GM23248 (cell line): ENCODE data around the gene BICC1. TPM values are rescaled to one million over a fixed set of nuclear protein-coding genes. Genes with fewer than 3 reads are reported as not detected.

Experiments
- DNase-seq: peaks from one replicate; pipeline ENCODE4 v3.0.0-alpha.2; 2015
- H2AFZ ChIP-seq: fragments of 200-600 bp; sonication (generic); 2 replicates; pipeline ENCODE4 v1.6.1; 2016; ENCODE audit warnings: antibody characterized with exemption
- H3F3A ChIP-seq: fragments of 200-600 bp; sonication (generic); 2 replicates; pipeline ENCODE4 v1.6.1; 2016; ENCODE audit warnings: mild to moderate bottlenecking, antibody characterized with exemption, mixed run types; ENCODE audit not compliant: insufficient read depth
- H3K27ac ChIP-seq: fragments of 200-600 bp; sonication (generic); 2 replicates; pipeline ENCODE4 v1.5.1; 2016; ENCODE audit warnings: mild to moderate bottlenecking
- H3K27me3 ChIP-seq: fragments of 200-600 bp; sonication (generic); replicated peaks from 2 replicates; pipeline ENCODE4 v1.6.1; 2016; ENCODE audit warnings: mild to moderate bottlenecking; ENCODE audit not compliant: insufficient read depth
- H3K36me3 ChIP-seq: fragments of 200-600 bp; sonication (generic); 2 replicates; pipeline ENCODE4 v1.6.1; 2016; ENCODE audit warnings: low read depth, mild to moderate bottlenecking
- H3K4me1 ChIP-seq: fragments of 200-600 bp; sonication (generic); 2 replicates; pipeline ENCODE4 v1.6.1; 2016; ENCODE audit warnings: mild to moderate bottlenecking; ENCODE audit not compliant: insufficient read depth
- H3K4me2 ChIP-seq: fragments of 200-600 bp; sonication (generic); one replicate; pipeline ENCODE4 v1.6.1; 2016; ENCODE audit warnings: mild to moderate bottlenecking; ENCODE audit not compliant: unreplicated experiment
- H3K4me3 ChIP-seq: fragments of 200-600 bp; sonication (generic); 2 replicates; pipeline ENCODE4 v1.5.1; 2016; ENCODE audit warnings: mild to moderate bottlenecking
- H3K79me2 ChIP-seq: fragments of 200-600 bp; sonication (generic); 2 replicates; pipeline ENCODE4 v1.6.1; 2016; ENCODE audit warnings: mild to moderate bottlenecking; ENCODE audit not compliant: insufficient read depth
- H3K9ac ChIP-seq: fragments of 200-600 bp; sonication (generic); 2 replicates; pipeline ENCODE4 v1.6.1; 2016; ENCODE audit warnings: mild to moderate bottlenecking
- H3K9me2 ChIP-seq: fragments of 200-600 bp; sonication (generic); 2 replicates; pipeline ENCODE4 v1.6.1; 2016; ENCODE audit warnings: mixed run types, mild to moderate bottlenecking, moderate library complexity; ENCODE audit not compliant: insufficient read depth
- H3K9me3 ChIP-seq: fragments of 200-600 bp; sonication (generic); one replicate; pipeline ENCODE4 v1.6.1; 2017; ENCODE audit warnings: low read depth
- H4K20me1 ChIP-seq: fragments of 200-600 bp; sonication (generic); 2 replicates; pipeline ENCODE4 v1.6.0; 2016; ENCODE audit not compliant: insufficient read depth
- EZH2 ChIP-seq: fragments of 200-600 bp; sonication (generic); IDR thresholded peaks from 2 replicates; pipeline ENCODE4 v1.6.1; 2018; ENCODE audit warnings: antibody characterized with exemption, mild to moderate bottlenecking; ENCODE audit not compliant: insufficient read depth, poor library complexity, severe bottlenecking
- EZH2phosphoT487 ChIP-seq: fragments of 200-600 bp; sonication (generic); IDR thresholded peaks from 2 replicates; pipeline ENCODE4 v1.6.1; 2018; ENCODE audit warnings: antibody characterized with exemption, moderate library complexity, mild to moderate bottlenecking, low read depth; ENCODE audit not compliant: insufficient read depth
- WGBS, 2 experiments: methylation state at CpG; one replicate each; pipeline ENCODE4 v1.1.6; 2015 to 2017; ENCODE audit warnings: low lambda C conversion rate in 2 of 2, low coverage in 1 of 2; ENCODE audit errors: missing lambda C conversion rate in 2 of 2; 5-methylcytosine and 5-hydroxymethylcytosine counted together
- in situ Hi-C: fragments of 300-500 bp; cut with MboI; formaldehyde crosslinking; loops from 2 replicates; pipeline ENCODE4 v1.15.0; 2020
- polyA plus RNA-seq: library from polyadenylated mRNA; unstranded; fragments of >200 nt; fragmentation: Nextera tagmentation; extraction: Ambion mirVana; gene quantifications from 2 replicates; pipeline ENCODE4 v1.2.1, GENCODE V29; 2016
- total RNA-seq: library from RNA; depleted of rRNA; stranded (reverse); fragments of >200 nt; shearing (Covaris generic); gene quantifications from 2 replicates; pipeline ENCODE4 v1.2.3, GENCODE V29; 2014

BICC1 gene
- total and polyA plus RNA-seq, 2 experiments from 2014 or later = 80.5 to 97.0 TPM

DNA sequence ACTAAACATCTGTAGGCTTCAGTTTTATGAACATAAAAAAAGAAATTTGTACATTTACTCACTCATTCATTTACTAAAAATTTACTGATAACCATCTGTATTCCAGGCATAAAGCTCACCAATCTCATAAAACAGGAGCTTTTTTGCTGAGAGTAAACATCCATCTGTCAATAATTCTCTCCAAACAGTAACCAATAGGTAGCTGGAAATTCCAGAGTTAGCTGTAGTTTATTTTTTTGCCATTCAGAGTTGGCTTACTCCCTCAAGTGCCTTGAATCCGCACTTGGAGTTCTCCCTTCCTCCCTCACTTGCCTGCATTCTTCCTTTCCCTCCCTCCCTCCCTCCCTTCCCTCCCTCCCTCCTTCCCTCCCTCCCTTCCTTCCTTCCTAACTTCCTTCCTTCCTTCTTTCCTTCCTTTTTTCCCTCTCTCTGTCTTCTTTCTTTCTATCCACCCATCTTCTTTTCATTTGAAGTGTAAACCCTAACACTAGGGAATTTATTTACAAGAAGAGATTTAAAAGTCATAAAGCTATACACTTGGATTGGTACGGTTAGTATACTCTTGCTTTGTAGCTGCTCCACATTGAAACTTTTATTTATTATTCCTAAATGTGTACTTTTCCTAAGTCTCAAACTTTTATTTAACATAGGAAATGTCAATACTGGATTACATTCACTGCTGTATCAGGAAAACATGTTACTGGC is 44.6 kb upstream of the BICC1 start:
- Histone ChIP-seq H3K27me3 (no peaks in the 10 kb centered on the region), H3K4me1 (peaks cover 9% of the 10 kb centered on the region; the same call in 1 of the 2 replicates), H2AFZ (no peak overlapping the region), H3F3A (no peaks in the 10 kb centered on the region), H3K9me2 (no peaks in the 10 kb centered on the region), H4K20me1 (no peaks in the 10 kb centered on the region), H3K9ac (no peak overlapping the region), H3K9me3 (no peaks in the 10 kb centered on the region), H3K79me2 (no peaks in the 10 kb centered on the region), H3K27ac (no peak overlapping the region), H3K4me2 (no peak overlapping the region), H3K36me3 (no peaks in the 10 kb centered on the region), H3K4me3 (no peak overlapping the region)
- no peak for TF ChIP-seq EZH2
- TF ChIP-seq EZH2phosphoT487 = no peak
- WGBS, 2 experiments = 94 to 100% methylated on average over 1 to 2 of the region's 2 CpGs
- no peak for DNase-seq
- in situ Hi-C loops = no loop called here

DNA sequence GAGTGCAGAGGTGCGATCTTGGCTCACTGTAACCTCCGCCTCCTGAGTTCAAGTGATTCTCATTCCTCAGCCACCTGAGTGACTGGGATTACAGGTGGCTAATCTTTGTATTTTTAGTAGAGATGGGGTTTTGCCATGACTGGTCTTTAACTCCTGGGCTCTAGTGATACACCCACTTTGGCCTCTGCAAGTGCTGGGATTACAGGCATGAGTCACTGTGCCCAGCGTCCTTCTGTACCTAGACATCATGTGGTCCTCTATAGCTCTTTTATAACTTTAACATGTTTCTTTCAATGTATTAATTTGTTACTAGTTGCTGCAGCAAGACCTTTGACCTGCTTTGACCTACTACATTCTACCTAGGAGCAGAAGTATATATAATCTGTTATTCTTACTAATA is 38.7 kb upstream of the BICC1 start:
- peak overlapping the region; percentile 89 for H3K4me2 ChIP-seq
- in situ Hi-C loops = no loop called here
- no peaks in the 10 kb centered on the region for H3K9me2 ChIP-seq
- H3K27me3 ChIP-seq = no peaks in the 10 kb centered on the region
- H3K4me3 ChIP-seq = no peak overlapping the region
- H2AFZ ChIP-seq = no peak overlapping the region
- TF ChIP-seq EZH2 = no peak
- no peaks in the 10 kb centered on the region for H3K36me3 ChIP-seq
- H3K9ac ChIP-seq = no peak overlapping the region
- peaks cover 39% of the 10 kb centered on the region for H3K4me1 ChIP-seq
- H3K27ac ChIP-seq = no peak overlapping the region
- H4K20me1 ChIP-seq = no peaks in the 10 kb centered on the region
- H3F3A ChIP-seq = peaks cover 34% of the 10 kb centered on the region
- DNase-seq = peak; percentile 71
- WGBS, 2 experiments = 69 to 70% methylated on average over 3 of the region's 3 CpGs
- H3K79me2 ChIP-seq = no peaks in the 10 kb centered on the region
- H3K9me3 ChIP-seq = no peaks in the 10 kb centered on the region

DNA sequence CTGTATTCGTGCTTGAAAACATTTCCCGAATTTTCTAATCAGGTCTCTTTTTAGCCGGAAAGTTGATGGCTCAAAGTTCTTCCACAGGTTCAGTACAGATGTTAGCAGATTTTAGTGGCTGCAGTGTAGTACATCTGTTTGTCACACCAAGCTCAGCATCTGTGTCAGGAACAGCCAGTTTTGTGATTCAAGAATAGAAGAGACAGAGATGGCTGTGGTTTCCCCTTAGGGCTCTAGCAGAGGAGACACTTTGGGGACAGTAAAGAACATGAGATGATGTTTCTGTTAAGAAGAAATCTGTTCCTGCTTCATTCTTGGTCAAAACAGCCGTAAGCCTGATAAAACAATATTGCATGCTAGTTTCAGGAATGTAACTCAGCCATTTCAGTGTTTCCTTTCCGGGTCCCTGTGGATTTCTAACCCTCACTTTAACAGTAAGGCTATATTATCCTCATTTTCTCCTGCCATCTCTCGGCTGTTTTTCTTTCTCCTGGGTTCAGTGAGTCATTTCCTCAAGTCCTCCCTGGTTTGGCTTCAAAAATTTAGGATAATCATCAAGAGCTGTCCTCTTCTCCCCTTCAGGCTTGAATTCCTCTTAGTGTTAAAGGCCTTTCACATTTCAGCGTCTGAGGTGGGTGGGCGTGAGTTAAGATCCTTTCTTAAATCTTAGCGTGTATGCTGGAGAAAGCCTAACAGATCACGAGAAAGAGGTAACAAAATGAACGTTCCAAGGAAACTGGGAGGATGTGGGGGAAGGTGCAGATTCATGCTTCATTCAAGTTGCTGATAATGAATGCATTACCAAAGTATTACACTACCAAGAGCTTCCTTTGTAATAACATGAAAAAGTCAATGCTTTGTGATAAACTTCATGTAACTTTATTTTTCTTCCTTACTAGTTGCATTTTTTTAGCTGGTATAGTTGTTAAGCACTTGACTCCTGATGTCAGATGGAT is 37.1 kb upstream of the BICC1 start:
- Histone ChIP-seq H3K9me3 (no peaks in the 10 kb centered on the region), H3K9me2 (no peaks in the 10 kb centered on the region), H2AFZ (peak overlapping the region; percentile 88), H3K36me3 (no peaks in the 10 kb centered on the region), H4K20me1 (no peaks in the 10 kb centered on the region), H3K79me2 (no peaks in the 10 kb centered on the region), H3K4me3 (peak overlapping the region; percentile 76), H3K4me1 (peaks cover 39% of the 10 kb centered on the region), H3K4me2 (peak overlapping the region; percentile 89), H3K27ac (peak overlapping the region; percentile 84), H3K27me3 (no peaks in the 10 kb centered on the region), H3K9ac (peak overlapping the region; percentile 75), H3F3A (peaks cover 34% of the 10 kb centered on the region)
- in situ Hi-C loops = no loop called here
- 0 to 2% methylated on average over 11 of the region's 11 CpGs for WGBS, 2 experiments
- TF ChIP-seq EZH2 (no peak), EZH2phosphoT487 (no peak)
- peak; percentile 83 for DNase-seq

DNA sequence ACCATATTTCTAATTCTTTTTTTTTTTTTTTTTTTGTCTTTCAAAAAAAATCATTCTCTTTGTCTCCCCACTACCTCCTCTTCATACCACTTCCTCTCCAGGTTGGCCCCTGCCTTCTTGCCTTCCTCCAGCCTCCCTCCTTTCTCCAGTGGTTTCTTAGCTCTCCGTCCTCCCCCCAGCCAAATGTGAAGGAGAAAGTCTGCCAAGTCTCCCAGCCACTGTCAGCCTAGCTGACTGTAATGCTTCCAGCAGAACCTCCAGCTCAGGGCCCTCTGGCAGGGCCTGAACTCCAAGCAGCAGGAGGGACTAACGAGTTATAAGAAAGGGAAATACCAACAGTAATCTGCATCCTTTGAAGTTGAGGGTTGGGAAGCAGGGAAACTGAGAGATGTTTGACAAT is 35.5 kb upstream of the BICC1 start:
- Histone ChIP-seq H4K20me1 (no peaks in the 10 kb centered on the region), H3K4me1 (peaks cover 39% of the 10 kb centered on the region), H3K9me2 (no peaks in the 10 kb centered on the region), H3K79me2 (no peaks in the 10 kb centered on the region), H3K4me3 (no peak overlapping the region), H3F3A (peaks cover 34% of the 10 kb centered on the region), H3K4me2 (peak overlapping the region; percentile 89), H2AFZ (peak overlapping the region; percentile 55), H3K27me3 (no peaks in the 10 kb centered on the region), H3K9ac (peak overlapping the region; percentile 24; the same call in 1 of the 2 replicates), H3K36me3 (no peaks in the 10 kb centered on the region), H3K27ac (peak overlapping the region; percentile 84), H3K9me3 (no peaks in the 10 kb centered on the region)
- in situ Hi-C loops = no loop called here
- TF ChIP-seq EZH2phosphoT487 = no peak
- TF ChIP-seq EZH2 = no peak
- DNase-seq = peak; percentile 74
- WGBS, 2 experiments = 28 to 42% methylated on average over 2 of the region's 2 CpGs
